Body of pancreas (tissue), 4 donors: Measurements from ENCODE around the gene LIN37.
"Not testable (repeated sequence)": the region's sequence is repeated elsewhere in the genome, so short reads cannot be mapped to it uniquely, and the experiment has no call there.

Source experiments
- POLR2A ChIP-seq, 3 donors: fragments of 450-650 bp; IDR thresholded peaks; one replicate each; pipeline ENCODE4 v1.6.1; 2016; ENCODE audit warnings: antibody characterized with exemption in 3 of 3, mild to moderate bottlenecking in 2 of 3
- TF ChIP-seq, protein P1 (sequence below), 7 experiments: fragments of 450-650 bp in 4 of 7; fragments of 200-600 bp in 3 of 7; sonication (generic) in 3 of 7; IDR thresholded peaks; one replicate each; pipeline ENCODE4 v1.5.1; 2016 to 2019; ENCODE audit warnings: antibody characterized with exemption in 7 of 7

- TF ChIP-seq POLR2A (IDR thresholded peaks at IDR 0.05) = not testable (repeated sequence)
- TF ChIP-seq, protein P1, sequence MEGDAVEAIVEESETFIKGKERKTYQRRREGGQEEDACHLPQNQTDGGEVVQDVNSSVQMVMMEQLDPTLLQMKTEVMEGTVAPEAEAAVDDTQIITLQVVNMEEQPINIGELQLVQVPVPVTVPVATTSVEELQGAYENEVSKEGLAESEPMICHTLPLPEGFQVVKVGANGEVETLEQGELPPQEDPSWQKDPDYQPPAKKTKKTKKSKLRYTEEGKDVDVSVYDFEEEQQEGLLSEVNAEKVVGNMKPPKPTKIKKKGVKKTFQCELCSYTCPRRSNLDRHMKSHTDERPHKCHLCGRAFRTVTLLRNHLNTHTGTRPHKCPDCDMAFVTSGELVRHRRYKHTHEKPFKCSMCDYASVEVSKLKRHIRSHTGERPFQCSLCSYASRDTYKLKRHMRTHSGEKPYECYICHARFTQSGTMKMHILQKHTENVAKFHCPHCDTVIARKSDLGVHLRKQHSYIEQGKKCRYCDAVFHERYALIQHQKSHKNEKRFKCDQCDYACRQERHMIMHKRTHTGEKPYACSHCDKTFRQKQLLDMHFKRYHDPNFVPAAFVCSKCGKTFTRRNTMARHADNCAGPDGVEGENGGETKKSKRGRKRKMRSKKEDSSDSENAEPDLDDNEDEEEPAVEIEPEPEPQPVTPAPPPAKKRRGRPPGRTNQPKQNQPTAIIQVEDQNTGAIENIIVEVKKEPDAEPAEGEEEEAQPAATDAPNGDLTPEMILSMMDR (IDR thresholded peaks at IDR 0.05) = not testable (repeated sequence)
These were observed 24.0 kb downstream of the LIN37 start for GRCh38 chr19:35772362-35772761.
